Neural progenitor cell (in vitro differentiated cells): ENCODE measurements around the gene SEZ6L. TPM values are rescaled to one million over a fixed set of nuclear protein-coding genes. Genes with fewer than 3 reads are reported as not detected.

Experiments
- DNase-seq: peaks from one replicate; pipeline ENCODE4 v3.0.0-alpha.2; 2016; ENCODE audit warnings: low spot score
- H2AFZ ChIP-seq: fragments of 200-600 bp; sonication (generic); replicated peaks from 2 replicates; pipeline ENCODE4 v1.6.1; 2016; ENCODE audit warnings: antibody characterized with exemption
- H3F3A ChIP-seq: fragments of 200-600 bp; sonication (generic); 2 replicates; pipeline ENCODE4 v1.6.1; 2016; ENCODE audit warnings: antibody characterized with exemption, low read depth
- H3K27ac ChIP-seq: fragments of 200-600 bp; sonication (generic); 2 replicates; pipeline ENCODE4 v1.5.1; 2016; ENCODE audit warnings: mild to moderate bottlenecking
- H3K27me3 ChIP-seq: fragments of 200-600 bp; sonication (generic); 2 replicates; pipeline ENCODE4 v1.6.1; 2016; ENCODE audit warnings: mild to moderate bottlenecking, moderate library complexity
- H3K36me3 ChIP-seq: fragments of 200-600 bp; sonication (generic); 2 replicates; pipeline ENCODE4 v1.5.1; 2016
- H3K4me1 ChIP-seq: fragments of 200-600 bp; sonication (generic); 2 replicates; pipeline ENCODE4 v1.6.1; 2016; ENCODE audit warnings: mixed run types
- H3K4me2 ChIP-seq: fragments of 200-600 bp; sonication (generic); 2 replicates; pipeline ENCODE4 v1.6.1; 2016
- H3K4me3 ChIP-seq: fragments of 200-600 bp; sonication (generic); 2 replicates; pipeline ENCODE4 v1.5.1; 2016
- H3K79me2 ChIP-seq: fragments of 200-600 bp; sonication (generic); 2 replicates; pipeline ENCODE4 v1.6.1; 2016; ENCODE audit warnings: low read depth
- H3K9ac ChIP-seq: fragments of 200-600 bp; sonication (generic); 2 replicates; pipeline ENCODE4 v1.6.1; 2016
- H3K9me3 ChIP-seq: fragments of 200-600 bp; sonication (generic); 2 replicates; pipeline ENCODE4 v1.5.1; 2016; ENCODE audit warnings: low read depth
- H4K20me1 ChIP-seq: fragments of 200-600 bp; sonication (generic); 2 replicates; pipeline ENCODE4 v1.6.1; 2016; ENCODE audit warnings: low read depth
- H3K27ac Mint-ChIP-seq: 3 replicates; pipeline ENCODE4 v1.8.0; 2021; ENCODE audit warnings: mixed read lengths
- H3K27me3 Mint-ChIP-seq: 2 replicates; pipeline ENCODE4 v1.8.0; 2022; ENCODE audit warnings: low read depth, mild to moderate bottlenecking, inconsistent platforms, moderate library complexity, mixed read lengths; ENCODE audit not compliant: insufficient read depth
- H3K36me3 Mint-ChIP-seq: 3 replicates; pipeline ENCODE4 v1.8.0; 2021; ENCODE audit warnings: mixed read lengths
- H3K4me1 Mint-ChIP-seq: 3 replicates; pipeline ENCODE4 v1.8.0; 2021; ENCODE audit warnings: mixed read lengths
- H3K4me3 Mint-ChIP-seq: 3 replicates; pipeline ENCODE4 v1.8.0; 2021; ENCODE audit warnings: mild to moderate bottlenecking, moderate library complexity, mixed read lengths
- H3K9me3 Mint-ChIP-seq: 3 replicates; pipeline ENCODE4 v1.8.0; 2020; ENCODE audit warnings: mixed read lengths
- EZH2 ChIP-seq: fragments of 200-600 bp; sonication (generic); IDR thresholded peaks from 2 replicates; pipeline ENCODE4 v1.6.1; 2017; ENCODE audit warnings: antibody characterized with exemption, mild to moderate bottlenecking, moderate library complexity
- EZH2phosphoT487 ChIP-seq: fragments of 200-600 bp; sonication (generic); IDR thresholded peaks from 2 replicates; pipeline ENCODE4 v1.6.1; 2017; ENCODE audit warnings: antibody characterized with exemption
- total RNA-seq: library from RNA; depleted of rRNA; stranded (reverse); fragments of >200 nt; gene quantifications from 2 replicates; pipeline ENCODE4 v1.2.3, GENCODE V29; 2015; ENCODE audit warnings: low replicate concordance
- TF ChIP-seq, protein P1 (sequence below): fragments of 200-600 bp; sonication (generic); IDR thresholded peaks from 2 replicates; pipeline ENCODE4 v1.5.1; 2017; ENCODE audit warnings: antibody characterized with exemption, mild to moderate bottlenecking

The SEZ6L gene
- total RNA-seq, 1 donor from 2014 or later: 0.22 TPM

DNA sequence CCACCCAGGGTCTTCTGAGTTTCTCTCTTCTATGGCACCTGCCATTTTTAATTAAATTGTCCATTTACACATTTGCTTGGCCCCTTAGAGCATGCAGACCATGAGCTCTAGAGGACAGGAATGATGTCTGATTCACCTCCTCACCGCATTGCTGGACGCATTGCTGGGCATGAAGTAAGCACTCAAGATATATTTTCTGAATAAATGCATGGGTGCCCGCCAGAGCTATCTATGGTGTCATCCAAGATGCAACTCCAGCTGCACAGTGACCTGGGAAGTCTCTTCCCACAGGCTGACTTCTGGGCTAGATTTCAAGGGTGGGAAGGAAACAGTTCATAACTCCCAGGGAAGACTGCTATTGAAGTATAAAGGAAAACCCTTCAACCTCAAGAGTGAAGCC, 193.2 kb downstream of the SEZ6L start:
- Mint-ChIP-seq H3K9me3 (no peaks in the 10 kb centered on the region), H3K27me3 (peaks cover 13% of the 10 kb centered on the region), H3K36me3 (no peaks in the 10 kb centered on the region), H3K4me1 (peaks cover 26% of the 10 kb centered on the region), H3K4me3 (no peak overlapping the region), H3K27ac (no peak overlapping the region)
- Histone ChIP-seq H2AFZ (no peak overlapping the region), H4K20me1 (no peaks in the 10 kb centered on the region), H3K4me2 (no peak overlapping the region), H3K9ac (no peak overlapping the region), H3K27ac (no peak overlapping the region), H3K9me3 (no peaks in the 10 kb centered on the region), H3K4me3 (no peak overlapping the region), H3K36me3 (no peaks in the 10 kb centered on the region), H3K4me1 (no peaks in the 10 kb centered on the region), H3F3A (peaks cover 3% of the 10 kb centered on the region), H3K79me2 (no peaks in the 10 kb centered on the region), H3K27me3 (peaks cover 23% of the 10 kb centered on the region)
- no peak for DNase-seq
- TF ChIP-seq, protein P1, sequence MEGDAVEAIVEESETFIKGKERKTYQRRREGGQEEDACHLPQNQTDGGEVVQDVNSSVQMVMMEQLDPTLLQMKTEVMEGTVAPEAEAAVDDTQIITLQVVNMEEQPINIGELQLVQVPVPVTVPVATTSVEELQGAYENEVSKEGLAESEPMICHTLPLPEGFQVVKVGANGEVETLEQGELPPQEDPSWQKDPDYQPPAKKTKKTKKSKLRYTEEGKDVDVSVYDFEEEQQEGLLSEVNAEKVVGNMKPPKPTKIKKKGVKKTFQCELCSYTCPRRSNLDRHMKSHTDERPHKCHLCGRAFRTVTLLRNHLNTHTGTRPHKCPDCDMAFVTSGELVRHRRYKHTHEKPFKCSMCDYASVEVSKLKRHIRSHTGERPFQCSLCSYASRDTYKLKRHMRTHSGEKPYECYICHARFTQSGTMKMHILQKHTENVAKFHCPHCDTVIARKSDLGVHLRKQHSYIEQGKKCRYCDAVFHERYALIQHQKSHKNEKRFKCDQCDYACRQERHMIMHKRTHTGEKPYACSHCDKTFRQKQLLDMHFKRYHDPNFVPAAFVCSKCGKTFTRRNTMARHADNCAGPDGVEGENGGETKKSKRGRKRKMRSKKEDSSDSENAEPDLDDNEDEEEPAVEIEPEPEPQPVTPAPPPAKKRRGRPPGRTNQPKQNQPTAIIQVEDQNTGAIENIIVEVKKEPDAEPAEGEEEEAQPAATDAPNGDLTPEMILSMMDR: no peak
- no peak for TF ChIP-seq EZH2phosphoT487
- no peak for TF ChIP-seq EZH2

DNA sequence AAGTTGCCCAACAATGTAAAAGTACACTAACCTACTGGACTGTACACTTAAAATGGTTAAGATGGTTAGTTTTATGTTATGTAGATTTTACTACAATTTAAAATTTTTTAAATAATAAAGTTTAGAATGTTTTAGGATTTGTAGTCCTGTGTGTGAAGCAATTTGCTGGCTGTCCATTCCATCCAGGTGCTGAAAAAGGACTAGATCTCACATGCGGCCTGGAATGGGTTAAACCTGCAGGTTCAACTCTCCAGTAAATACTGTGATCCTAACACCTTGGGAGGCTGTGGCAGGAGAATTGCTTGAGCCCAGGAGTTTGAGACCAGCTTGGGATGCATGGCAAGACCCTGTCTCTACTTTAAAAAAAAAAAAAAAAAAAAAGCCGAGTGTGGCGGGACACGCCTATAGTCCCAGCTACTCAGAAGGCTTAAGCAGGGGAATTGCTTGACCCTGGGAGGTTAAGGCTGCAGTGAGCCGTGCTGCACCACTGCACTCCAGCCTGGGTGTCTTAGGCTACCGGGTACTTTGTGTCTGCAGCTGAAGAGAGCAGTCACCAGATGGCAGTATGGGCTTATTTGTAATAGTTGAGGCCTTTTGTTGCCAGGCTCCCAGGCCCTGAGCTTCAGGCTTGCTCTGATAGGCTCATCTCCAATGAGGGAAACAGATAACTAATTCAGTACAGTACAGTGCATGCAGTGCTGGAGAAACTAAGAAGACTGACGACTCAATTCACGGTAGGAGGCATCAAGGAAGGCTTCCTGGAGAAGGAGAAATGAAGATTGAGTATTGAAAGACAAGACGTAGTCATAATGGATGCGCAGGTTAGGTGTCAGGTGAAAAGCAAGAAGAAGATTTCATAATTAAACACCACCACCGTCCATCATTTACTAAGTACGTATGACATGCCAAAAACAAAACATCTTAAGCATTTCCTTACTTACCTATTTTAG, 195.1 kb downstream of the SEZ6L start:
- H3K79me2 ChIP-seq: no peaks in the 10 kb centered on the region
- no peak for TF ChIP-seq EZH2
- TF ChIP-seq, protein P1: peak; percentile 78
- no peak overlapping the region for H3K4me3 ChIP-seq
- Mint-ChIP-seq H3K4me1 (peaks cover 30% of the 10 kb centered on the region), H3K27ac (no peak overlapping the region), H3K27me3 (peaks cover 17% of the 10 kb centered on the region), H3K4me3 (no peak overlapping the region), H3K9me3 (no peaks in the 10 kb centered on the region), H3K36me3 (no peaks in the 10 kb centered on the region)
- H4K20me1 ChIP-seq: no peaks in the 10 kb centered on the region
- H3K27ac ChIP-seq: no peak overlapping the region
- no peaks in the 10 kb centered on the region for H3K4me1 ChIP-seq
- H3K9ac ChIP-seq: no peak overlapping the region
- no peak overlapping the region for H3K4me2 ChIP-seq
- peak; percentile 95 for DNase-seq
- peaks cover 3% of the 10 kb centered on the region for H3F3A ChIP-seq
- H3K9me3 ChIP-seq: no peaks in the 10 kb centered on the region
- no peak overlapping the region for H2AFZ ChIP-seq
- H3K27me3 ChIP-seq: peaks cover 23% of the 10 kb centered on the region
- no peaks in the 10 kb centered on the region for H3K36me3 ChIP-seq

DNA sequence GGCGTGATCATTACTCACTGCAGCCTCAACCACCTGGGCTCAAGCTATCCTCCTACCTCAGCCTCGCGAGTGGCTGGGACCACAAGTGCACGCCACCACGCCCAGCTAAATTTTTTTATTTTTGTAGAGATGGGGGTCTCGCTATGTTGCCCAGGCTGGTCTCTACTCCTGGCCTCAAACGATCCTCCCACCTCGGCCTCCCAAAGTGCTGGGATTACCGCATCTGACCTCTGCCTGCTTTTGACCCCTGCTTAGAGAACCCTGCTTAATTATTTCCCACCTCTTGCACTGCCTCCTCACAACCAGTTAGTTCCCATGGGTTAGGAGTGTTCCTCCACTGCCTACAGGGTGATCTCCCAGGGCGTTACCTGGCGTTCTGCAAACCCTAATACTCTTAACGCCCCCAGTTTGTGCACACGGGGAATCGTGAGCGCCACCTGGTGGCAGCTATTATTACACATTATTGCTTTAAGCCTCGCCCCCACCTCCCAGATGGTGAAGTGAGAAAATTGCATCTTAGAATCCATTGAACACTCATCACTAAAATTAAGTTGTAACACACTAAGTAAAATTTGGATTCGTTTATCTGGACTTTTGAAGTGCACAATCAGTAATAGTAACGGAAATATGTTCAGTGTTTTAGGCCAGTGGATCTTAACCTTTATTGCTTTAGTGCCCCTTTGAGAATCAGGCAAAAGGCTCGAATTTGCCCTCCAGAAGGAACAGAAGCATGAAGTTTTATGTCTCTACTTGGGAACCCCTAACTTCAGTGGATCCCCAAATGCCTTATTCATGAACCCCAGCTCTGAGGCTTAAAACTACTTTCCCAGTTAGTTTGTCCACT, 198.4 kb downstream of the SEZ6L start:
- Mint-ChIP-seq H3K36me3 (no peaks in the 10 kb centered on the region), H3K27ac (peak overlapping the region; percentile 88), H3K27me3 (peaks cover 13% of the 10 kb centered on the region), H3K4me1 (peaks cover 28% of the 10 kb centered on the region), H3K9me3 (no peaks in the 10 kb centered on the region), H3K4me3 (no peak overlapping the region)
- peaks cover 11% of the 10 kb centered on the region for H3K27me3 ChIP-seq
- H4K20me1 ChIP-seq: no peaks in the 10 kb centered on the region
- no peak overlapping the region for H2AFZ ChIP-seq
- H3K4me1 ChIP-seq: no peaks in the 10 kb centered on the region
- no peaks in the 10 kb centered on the region for H3K36me3 ChIP-seq
- DNase-seq: peak; percentile 86
- no peaks in the 10 kb centered on the region for H3K9me3 ChIP-seq
- no peak overlapping the region for H3K9ac ChIP-seq
- H3K4me2 ChIP-seq: no peak overlapping the region
- no peak overlapping the region for H3K4me3 ChIP-seq
- H3K27ac ChIP-seq: no peak overlapping the region
- H3F3A ChIP-seq: peaks cover 3% of the 10 kb centered on the region
- no peaks in the 10 kb centered on the region for H3K79me2 ChIP-seq
- TF ChIP-seq EZH2phosphoT487: no peak
- TF ChIP-seq, protein P1: peak; percentile 98
